CD4-positive, alpha-beta T cell treated with Interleukin-4 for 4 hours (primary cell): ENCODE results near the gene PDSS2.
"Not testable (repeated sequence)": the region's sequence is repeated elsewhere in the genome, so short reads cannot be mapped to it uniquely, and the experiment has no call there.

ENCODE experiments used
- DNase-seq: peaks from one replicate; pipeline ENCODE4 v3.0.0-alpha.2; 2020

The PDSS2 gene

DNA sequence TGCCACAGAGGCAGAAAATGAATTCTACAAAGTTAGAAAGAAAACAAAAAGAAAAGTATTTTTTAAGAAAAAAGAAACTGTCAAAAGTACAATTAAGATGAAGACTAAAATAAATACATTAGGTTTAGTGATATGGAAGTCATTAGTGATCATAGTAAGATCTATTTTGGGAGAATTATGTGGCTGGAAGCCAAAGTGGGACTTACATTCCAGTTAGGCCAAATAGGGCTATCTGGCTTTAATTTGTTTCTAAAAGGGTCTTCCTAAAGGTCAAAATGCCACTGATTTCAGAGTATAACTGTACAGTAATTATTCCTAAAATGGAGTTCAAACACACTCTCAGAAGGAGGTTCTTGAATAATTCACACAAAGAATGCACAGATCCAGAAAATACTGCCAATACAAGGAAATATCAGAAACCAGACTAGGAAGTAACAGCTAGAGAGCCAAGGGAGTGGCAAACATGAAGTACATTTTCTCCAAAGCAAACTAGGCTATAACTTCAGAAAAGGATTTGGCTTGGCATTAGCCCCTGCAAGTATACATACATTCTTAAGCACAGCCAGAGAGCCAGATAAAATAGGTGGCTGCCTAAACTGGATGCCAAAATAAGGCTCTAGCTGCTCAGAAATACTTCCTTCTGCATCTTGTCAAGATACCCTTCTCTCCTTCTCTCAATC is 45.3 kb downstream of the PDSS2 start:
- DNase-seq = no peak

GRCh38 chr6:107411161-107411560 is 48.2 kb downstream of the PDSS2 start:
- DNase-seq = no peak

GRCh38 chr6:107409942-107410341 is 49.4 kb downstream of the PDSS2 start:
- no peak for DNase-seq

DNA sequence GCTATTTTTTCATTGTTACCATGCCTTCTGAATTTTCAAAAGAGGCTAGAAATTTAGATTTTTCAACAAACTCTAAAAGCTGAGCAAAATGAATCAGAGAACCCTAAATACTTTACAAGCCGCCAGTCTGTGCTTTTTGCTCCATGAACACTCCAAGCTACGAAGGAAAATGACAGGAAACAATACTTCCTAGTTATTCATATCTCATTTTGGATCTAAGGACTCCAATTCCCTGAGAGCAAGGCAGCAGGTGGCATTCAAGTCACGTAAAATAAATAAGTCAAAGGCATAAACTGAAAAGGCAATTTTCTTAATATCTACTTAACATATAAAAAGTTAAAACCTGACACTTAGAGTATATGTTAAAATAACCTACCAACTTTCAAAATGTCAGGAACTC is 50.6 kb downstream of the PDSS2 start:
- DNase-seq = no peak

DNA sequence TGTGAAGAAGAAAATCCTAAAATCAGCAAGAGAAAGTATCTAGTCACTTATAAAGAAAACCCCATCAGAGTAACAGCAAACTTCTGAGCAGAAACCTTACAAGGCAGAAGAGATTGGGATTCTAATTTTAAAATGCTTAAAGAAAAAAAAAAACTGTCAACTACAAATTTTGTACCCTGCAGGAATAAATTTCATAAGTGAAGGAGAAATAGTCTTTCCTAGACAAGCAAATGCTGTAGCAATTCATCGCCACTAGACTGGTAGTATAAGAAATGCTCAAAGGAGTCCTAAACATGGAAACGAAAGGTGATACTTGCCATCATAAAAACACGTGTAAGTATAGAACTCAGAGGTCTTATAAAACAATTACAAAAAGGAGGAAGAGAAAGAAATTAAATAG is 54.4 kb downstream of the PDSS2 start:
- DNase-seq = no peak

GRCh38 chr6:107402533-107402932 is 56.8 kb downstream of the PDSS2 start:
- no peak for DNase-seq

GRCh38 chr6:107401573-107401972 is 57.8 kb downstream of the PDSS2 start:
- no peak for DNase-seq

DNA sequence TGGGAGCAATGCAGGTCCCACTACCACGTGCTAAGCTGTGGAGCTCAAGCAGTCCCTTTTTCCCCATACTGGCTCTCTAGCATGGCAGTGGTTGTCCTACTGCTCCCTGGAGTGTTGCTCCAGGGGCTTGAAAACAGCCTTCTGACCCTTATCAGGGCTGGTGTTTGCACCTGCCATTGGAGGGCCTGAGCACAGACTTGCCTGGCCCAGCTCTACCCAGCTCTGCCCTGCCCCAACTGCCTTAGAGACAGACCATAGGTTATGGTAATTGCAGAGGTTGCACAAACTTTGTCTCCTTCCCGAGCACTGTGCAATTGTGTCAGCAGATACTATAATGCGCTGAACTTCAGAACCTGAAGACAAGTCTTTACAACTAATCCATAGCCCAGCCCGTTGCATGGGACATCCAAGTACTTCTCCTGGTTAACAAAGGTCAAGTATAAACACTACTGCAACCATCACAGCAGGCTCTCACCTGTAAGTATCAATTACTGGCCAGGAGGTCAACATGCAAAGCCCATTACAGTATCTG is 58.7 kb downstream of the PDSS2 start:
- no peak for DNase-seq

- DNase-seq = no peak
These were observed 59.4 kb downstream of the PDSS2 start for GRCh38 chr6:107399935-107400334.

- no peak for DNase-seq
These were observed 61.4 kb downstream of the PDSS2 start for GRCh38 chr6:107398001-107398400.

DNA sequence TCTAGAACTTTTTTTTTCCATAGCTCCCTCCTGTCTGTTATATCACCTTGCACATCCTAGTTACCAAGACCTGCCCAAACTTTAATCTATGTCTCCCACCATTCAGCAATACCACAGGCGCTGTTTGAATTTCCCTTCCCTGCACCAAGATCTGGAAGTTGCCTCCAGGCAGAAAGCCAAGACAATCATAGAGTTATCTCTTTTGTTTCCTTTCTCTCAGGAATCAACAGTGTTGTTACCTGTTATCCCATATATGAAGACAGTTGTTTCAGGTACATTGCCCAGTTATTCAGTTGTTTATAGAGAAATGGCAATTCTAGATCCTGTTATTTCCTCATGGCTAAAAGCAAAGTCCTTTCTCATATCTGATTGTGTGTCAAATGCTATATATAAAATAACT is 63.2 kb downstream of the PDSS2 start:
- no peak for DNase-seq

GRCh38 chr6:107392069-107392468 is 67.3 kb downstream of the PDSS2 start:
- no peak for DNase-seq

- DNase-seq = no peak
These were observed 68.5 kb downstream of the PDSS2 start for GRCh38 chr6:107390685-107391435.

DNA sequence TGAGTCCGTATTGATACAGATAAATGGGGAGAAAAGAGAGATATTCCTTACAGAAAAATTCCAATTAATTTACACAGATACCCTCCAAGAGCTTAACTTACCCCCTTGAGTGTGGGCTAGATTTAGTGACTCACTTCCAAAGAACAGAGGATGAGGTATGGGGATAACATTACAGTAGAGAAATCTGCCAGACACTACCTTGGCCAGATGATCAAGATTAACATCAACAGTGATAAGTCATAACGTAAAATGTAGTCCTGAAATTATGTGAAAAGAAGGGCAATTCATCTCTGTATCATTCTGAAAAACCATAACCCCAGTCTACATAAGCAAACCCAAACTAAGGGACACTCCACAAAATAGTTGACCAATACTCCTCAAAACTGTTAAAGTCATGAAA is 69.3 kb downstream of the PDSS2 start:
- DNase-seq = no peak

DNA sequence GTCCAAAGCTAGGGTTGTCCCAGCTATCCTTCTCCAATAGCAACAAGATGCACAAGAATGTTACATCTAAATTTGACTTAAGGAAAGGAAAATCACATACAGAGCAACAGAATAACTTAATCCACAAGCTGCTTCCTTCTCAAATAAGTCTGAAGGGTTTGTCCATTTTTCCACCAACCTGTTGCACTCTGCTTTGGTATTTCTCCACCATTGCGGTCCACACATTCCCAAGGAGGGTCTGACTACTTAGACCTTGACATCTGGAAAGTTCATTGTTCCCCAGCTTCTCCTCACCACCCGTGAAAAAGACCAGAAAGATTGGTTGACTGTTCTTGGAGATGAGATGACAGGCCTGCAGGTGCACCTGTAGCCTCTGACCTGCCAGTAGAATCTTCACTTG is 72.5 kb downstream of the PDSS2 start:
- no peak for DNase-seq

DNA sequence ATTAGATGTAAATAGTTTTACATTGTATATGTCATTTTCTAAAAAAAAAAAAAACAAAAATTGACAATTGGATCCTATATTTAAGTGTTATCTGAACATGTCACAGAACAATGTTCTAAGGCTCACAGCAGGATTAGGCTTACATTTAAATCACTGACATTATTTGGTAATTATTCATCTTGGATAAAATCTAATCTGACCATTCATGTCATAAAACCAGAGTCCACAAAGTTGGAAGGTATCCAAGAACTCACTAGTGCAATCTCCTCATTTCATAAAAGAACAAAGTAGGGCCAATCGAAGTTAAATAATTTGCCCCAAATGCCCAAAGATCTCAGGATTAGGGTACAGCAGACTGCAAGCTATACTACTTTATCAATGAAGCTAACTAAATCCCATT is 73.0 kb downstream of the PDSS2 start:
- DNase-seq = no peak

- DNase-seq = no peak
These were observed 75.7 kb downstream of the PDSS2 start for GRCh38 chr6:107383705-107384104.

- no peak for DNase-seq
These were observed 85.1 kb downstream of the PDSS2 start for GRCh38 chr6:107374264-107374663.

- DNase-seq = no peak
These were observed 89.9 kb downstream of the PDSS2 start for GRCh38 chr6:107369493-107369892.

DNA sequence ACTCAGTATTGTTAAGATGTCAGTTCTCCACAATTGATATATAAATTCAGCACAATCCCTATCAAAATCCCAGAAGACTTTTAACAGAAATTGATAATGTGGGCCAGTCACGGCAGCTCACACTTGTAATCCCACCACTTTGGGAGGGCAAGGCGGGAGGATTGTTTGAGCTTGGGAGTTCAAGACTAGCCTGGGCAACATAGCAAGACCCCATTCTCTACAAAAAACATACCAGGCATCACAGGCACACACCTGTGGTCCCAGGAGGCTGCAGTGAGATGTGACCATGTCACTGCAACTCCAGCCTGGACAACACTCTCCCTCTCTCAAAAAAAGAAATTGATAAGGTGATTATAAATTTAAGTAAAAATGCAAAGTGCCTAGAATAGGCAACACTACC is 90.9 kb downstream of the PDSS2 start:
- DNase-seq = no peak

DNA sequence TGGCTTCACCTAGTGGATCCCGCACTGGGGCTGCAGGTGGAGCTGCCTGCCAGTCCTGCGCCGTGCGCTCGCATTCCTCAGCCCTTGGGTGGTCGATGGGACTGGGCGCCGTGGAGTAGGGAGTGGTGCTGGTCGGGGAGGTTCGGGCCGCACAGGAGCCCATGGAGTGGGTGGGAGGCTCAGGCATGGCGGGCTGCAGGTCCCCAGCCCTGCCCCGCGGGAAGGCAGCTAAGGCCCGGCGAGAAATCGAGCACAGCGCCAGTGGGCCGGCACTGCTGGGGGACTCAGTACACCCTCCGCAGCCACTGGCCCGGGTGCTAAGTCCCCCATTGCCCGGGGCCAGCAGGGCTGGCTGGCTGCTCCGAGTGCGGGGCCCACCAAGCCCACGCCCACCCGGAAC is 95.2 kb downstream of the PDSS2 start:
- not testable (repeated sequence) for DNase-seq

DNA sequence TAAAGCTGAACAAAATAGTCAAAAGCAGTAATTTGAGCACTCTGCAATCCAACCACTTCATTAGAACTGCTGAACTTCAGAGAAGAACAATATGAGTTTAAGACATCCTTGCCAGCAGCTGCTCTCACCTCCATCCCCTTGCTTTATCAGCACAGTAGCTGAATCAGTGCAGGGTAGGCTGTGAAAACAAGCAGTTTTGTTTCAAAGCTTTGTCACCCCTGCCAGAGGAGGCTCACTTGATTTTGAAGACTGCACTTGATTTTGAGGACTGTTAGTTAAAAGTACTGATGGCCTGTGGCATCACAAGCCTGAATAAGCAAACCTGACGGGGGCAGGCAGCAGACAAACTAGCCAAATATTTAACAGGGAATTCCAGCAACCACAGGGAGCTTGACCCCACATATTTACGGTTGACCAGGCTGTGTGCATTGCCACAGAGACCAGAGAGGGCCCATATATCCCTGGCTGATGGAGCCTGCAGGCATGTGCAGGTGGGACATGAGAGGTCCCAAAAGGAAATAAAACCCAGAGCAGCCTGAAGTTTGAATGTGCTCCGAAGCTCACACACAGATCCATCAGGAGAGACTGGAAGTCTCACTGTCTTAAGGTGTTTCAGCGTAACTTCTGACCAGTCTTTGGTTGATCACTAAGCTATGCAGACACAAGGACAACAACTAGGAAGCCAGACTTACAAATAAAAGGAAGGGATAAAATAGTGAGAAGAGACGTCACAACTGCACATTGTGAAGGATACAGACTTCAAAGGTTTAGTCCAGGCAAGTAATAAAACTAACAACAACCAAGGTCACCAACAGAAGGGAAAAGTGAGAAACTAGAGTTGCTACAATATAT is 97.4 kb downstream of the PDSS2 start:
- no peak for DNase-seq

DNA sequence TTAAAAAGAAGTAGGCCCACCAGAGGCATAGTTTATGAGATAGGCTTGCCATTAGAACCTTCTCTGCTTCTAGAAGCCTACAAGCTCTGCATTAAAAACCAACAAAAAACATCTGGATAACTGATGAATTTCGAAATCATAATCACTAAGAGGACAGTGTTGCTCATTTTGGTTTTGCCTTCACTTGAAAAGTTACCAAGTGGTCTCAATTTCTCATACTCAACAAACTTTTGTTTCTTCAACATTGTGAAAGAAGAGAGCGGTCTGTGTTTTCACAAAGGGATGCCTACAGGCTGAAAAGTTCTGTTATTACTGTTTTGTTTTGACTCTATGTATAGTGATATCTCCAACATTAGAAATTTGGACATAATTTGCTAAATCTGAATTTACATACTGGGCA is 98.9 kb downstream of the PDSS2 start:
- DNase-seq = no peak

DNA sequence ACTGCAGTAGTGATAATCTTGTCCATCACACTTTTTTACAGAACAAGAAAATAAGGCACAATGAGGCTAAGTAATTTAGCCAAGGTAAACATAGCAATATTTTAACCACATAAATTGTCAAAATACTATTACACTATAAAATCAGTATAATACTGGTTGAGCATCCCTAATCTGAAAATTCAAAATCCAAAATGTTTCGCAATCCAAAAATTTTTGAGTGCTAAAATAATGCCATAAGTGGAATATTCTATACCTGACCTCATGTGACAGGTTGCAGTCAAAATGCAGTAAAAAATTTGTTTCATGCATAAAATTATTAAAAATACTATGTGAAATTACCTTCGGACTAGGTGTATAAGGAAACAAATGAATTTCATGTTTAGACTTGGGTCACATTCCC is 101.5 kb downstream of the PDSS2 start:
- DNase-seq = no peak
